Measurements from ENCODE around the gene LARP6.
A peak's percentile ranks its signal among the peaks of the same experiment; 100 is the strongest.
"Not testable (repeated sequence)": the region's sequence is repeated elsewhere in the genome, so short reads cannot be mapped to it uniquely, and the experiment has no call there.

LARP6 gene

DNA sequence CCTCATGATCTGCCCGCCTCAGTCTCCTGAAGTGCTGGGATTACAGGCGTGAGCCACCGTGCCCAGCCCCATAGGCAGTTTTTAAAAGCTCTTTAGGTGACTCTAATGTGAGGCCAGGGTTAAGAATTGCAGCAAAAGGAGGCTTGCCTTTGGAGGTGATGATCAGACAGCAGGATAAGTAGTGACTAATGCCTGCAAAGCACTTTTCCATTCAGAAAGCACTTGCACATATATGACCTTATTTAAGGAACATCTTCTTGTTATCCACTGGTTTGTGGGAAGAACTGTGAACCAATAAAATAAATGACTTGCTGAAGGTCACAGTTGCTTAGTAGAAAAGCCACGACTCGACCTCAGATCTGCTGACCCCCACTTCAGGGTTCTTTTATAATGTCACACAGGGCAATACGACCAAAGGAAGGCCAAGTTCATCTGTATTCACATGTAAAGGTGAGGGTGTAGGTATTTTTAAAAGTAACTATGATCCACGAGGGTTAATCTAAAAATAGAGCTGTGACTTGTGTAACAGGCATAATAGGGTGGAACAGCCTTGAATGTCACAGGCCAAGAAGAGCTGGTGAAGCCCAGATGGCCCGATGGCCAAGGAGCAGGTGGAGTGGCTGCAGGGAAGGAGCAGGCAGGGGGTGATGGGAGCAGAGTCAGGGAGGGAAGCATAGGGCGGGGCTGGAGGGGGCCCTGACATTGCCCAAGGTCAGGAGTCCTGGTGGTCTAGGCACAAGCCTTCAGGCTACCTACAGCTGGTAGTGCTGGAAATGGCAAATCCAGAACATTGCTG is 24.4 kb downstream of the LARP6 start:
- no peak for DNase-seq

DNA sequence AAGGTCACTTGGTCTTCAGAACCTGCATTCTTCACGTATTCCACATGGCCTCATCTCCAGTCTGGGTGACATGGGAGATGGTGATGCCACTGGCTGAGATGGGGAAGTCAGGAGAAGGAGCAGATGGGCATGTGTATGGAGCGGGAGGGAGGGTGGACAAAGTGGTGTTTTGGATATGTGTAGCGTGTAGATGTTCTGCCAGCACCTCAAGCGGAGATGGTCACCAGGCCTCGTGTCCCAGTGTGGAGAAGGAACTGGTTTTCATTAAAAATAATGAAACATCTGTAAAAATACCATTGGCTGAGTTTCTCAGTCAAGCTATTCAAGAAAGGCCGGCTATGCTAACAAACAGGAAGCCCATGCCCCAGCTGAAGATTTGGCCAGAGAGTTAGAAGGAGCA is 26.2 kb downstream of the LARP6 start:
- no peak for DNase-seq

DNA sequence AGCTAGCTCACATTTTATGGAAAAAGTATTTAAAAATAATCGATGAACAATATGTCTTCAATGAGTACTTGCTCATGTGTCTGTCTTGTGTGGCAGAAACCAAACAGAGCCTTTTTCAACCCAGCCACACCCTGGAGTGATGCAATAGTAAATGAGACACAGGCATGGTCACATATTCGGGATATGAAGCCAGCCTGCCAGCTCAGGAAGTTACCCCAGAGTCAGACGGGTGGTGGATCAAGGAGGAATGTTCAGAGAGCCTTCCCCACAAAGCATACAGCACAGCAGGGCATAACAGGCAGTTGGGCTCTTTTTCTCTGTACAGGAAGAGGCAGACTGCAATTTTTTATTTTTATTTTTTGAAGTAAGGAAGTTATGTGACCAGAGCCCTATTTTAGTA is 27.3 kb downstream of the LARP6 start:
- DNase-seq = peak; percentile 72

DNA sequence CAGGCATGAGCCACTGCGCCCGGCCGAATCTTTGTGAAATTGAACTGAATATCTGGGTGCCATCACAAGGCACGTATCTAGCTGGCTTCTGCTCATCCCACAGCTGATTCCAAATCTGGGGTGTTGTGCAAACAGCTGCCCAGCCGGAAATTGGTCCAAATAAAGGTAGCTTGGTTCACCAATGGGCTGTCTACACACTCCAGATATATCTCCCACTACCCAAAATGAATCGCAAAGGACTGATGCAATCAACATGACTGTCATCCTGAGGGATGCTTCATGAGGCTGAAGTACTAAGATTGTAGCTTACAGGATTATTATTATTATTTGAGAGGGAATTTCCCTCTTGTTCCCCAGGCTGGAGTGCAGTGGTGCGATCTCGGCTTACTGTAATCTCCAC is 28.1 kb downstream of the LARP6 start:
- DNase-seq = no peak

DNA sequence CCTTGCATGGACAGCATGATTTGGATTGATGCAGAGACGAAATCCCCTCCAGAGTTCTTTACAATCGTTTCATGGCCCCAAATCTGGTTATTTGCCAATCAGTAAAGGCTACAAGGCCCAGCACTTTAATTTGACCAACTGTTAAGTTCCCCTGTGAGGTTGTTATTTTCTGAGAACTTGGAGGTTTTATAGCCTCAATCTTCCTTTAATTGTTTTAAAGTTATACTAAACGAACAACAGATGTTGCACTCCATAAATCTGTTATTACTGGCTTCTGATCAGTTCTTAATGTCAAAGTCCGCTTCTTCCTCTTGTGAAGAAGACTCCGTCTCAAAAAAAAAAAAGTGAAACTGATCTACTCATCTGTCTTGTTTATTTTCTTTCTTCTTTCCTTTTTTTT is 30.8 kb downstream of the LARP6 start:
- DNase-seq = no peak

DNA sequence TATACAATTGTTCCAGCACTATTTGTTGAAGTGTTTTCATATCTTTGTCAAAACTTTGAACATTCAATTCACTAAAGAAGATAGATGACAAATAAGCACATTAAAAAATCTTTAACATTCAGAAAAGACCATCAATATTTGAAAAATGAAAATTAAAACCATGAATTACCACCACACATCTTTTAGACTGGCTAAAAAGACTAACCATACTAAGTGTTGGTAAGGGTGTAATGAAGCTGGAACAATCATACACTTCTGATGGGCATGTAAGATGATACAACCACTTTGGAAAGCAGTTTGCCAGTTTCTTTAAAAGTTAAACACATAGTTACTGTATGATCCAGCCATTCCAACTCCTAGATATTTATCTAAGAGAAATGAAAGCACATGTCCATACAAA is 33.7 kb downstream of the LARP6 start:
- no peak for DNase-seq

DNA sequence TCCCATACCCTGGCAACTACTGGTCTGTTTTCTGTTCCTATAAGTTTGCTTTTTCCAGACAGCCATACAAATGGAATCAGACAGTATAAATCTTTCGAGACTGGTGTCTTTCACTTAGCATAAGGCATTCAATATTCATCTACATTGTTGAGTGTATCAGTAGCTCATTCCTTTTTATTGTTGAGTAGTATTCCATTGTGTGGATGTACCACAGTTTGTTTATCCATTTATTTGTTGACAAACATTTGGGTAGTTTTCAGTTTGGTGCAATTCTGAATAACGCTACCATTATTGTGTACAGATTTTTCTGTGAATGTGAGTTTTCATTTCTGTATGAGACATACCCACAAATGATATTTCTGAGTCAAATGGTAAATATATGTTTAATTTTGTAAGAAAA is 35.4 kb downstream of the LARP6 start:
- no peak for DNase-seq

DNA sequence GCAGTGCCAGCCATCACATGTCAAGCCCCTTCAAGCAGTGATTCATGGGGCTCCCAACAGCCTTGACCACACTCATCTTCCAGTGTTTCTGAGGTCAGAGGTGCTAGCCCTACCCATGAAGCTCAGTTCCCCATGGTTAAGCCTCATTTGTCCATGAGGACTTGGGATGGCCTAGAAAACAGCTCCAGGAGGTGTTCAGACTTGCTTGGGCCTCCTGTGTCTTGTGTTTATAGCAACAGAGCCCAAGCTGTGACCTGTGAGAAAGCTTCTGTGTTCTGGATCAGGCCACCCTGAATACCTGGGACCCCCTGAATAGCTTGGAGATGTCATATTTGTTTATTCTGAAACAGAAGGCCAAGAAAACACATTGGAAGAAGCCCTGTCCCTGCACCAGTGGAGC is 36.7 kb downstream of the LARP6 start:
- no peak for DNase-seq

DNA sequence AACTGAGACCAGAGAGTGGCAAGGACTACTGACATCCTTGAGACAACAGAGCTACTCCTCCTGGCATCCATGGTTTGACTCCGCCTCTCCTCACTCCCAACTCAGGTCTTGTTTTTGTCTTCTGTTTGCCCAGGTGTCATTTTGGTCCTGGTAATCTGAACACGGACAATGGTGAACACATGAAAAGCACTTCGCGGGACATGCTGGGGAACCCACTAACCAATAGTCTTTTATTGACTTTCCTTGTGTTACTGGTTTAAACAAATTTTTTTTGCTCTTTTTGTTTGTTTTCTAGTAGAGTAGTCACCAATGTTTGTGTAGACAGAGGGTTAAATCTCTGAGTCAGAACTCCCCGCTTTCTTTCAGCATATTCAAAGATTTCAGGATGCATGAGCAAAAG is 38.4 kb downstream of the LARP6 start:
- no peak for DNase-seq

DNA sequence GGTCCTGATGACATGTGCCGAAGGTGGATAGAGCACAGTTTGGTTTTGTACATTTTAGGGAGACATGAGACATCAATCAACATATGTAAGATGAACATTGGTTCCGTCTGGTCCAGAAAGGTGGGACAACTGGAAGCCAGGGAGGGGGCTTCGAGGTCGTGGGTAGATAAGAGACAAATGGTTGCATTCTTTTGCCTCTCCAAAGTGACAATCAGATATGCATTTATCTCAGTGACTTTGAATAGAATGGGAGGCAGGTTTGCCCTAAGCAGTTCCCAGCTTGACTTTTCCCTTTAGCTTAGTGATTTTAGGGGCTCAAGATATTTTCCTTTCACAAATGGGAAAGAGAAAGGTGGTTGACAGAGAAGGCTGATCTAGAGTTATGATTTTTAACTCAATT is 38.9 kb downstream of the LARP6 start:
- not testable (repeated sequence) for DNase-seq

DNA sequence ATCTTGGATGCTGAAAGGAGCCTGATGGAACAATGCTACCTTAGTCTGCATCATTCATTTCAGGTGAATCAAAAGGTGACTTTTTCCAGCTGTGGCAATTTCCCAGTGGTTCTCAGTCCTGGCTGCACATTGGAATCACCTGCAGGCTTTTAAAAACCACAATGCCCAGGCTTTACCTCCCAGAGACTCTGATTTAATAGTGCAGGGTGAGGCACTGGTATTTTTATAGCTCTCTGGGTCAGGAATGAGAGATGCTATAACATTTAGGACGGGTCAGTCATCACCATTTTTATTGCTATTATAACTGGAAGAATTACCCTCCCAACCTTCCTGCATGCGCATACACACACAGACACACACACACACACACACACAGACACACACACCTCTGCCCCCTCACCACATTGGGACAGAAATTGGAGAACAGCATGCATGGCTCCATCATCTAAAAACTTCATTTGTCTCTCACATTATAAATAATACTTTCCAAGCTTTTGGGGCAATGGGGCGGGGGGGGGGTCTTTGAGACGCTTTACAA is 41.1 kb downstream of the LARP6 start:
- DNase-seq = no peak

DNA sequence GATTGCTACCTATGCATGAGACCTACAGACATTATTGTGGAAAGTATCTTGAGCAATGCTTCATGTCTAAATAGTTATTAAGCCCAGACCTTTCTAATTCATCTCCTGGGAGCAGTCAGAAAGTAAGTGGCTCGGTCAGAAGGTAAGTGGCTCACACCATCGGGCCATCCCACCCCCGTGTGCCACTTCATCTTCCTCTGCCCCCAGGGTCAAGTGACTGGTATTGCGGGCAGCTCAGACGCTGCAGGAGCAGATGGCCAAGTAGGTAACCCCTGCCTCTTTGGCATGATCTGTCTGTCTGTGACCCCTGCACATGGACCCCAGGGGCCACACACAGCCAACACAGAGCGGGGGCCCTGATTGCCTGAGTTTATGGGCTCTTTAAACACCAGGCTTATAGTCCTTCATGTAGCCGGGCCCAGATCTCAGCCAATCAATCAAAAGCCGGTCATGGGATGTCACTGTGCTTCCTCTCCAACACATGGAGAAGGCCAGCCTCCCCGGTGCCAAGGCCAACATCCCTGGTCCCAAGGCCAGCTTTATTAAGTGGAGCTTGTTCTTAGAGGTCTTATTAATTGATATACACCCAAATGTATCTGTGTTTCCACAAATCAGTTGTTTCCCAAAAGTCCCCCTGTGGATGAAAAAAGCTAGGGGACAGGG is 42.9 kb downstream of the LARP6 start:
- no peak for DNase-seq

DNA sequence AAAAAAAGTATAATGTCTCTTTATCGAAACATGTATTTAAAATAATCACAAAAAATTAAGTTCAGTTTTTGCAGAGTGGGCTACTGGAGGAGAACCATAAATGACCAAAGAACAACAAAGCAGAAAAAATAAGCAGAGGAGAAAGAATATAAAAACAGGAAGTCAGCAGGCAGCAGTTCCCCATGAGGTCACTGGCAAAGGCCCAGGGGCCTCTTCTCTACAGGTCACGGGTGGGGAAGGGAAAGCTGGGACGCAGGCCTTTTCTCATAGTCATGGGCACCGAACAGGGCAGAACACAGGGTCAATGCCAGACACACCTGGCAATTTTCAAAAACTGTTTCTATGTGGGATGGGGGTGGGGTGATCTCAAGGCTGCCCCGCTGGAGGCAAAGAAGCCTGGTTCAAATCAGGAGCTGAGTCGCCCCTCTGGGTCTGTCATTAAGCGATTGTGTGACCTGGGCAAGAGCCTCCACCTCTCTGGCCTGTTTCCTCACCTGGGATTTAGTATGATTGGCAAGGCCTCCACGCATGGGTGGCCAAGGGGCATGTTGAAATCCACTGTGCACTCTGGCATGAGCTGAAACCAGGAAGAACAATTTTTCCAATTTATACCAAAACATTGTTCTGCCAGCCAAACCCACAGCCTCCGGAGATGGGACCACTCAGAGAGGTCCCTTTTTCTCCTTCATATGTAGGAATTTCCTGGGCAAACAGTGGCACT is 46.8 kb downstream of the LARP6 start:
- peak; percentile 49 for DNase-seq

DNA sequence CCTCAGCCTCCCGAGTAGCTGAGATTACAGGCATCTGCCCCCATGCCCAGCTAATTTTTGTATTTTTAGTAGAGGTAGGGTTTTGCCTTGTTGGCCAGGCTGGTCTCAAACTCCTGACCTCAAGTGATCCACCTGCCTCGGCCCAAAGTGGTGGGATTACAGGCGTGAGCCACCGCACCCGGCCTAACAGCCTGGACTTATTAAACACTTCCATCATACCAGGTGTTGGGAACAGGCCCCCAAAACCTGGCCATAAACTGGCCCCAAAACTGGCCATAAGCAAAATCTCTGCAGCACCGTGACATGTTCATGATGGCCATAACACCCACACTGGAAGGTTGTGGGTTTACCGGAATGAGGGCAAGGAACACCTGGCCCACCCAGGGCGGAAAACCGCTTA is 49.6 kb downstream of the LARP6 start:
- DNase-seq = not testable (repeated sequence)

DNA sequence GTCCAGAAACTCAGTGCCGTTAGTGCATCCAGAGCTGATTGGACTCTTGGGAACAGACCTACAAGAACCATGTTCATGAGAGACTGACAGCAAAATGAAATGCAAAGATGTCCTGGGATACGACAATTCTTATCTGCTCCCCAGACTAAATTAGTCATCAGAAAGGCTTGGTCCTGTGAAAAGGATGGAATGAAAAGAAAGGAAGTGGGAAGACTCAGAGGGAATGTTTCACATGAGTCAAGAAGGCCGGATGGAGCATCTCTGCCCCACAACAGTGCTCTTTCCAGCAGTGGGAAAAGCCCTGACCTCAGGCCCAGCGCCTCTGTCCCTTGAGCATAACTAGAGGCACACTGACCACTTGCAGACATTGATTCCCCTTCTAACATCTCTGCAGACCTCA is 51.3 kb downstream of the LARP6 start:
- no peak for DNase-seq

DNA sequence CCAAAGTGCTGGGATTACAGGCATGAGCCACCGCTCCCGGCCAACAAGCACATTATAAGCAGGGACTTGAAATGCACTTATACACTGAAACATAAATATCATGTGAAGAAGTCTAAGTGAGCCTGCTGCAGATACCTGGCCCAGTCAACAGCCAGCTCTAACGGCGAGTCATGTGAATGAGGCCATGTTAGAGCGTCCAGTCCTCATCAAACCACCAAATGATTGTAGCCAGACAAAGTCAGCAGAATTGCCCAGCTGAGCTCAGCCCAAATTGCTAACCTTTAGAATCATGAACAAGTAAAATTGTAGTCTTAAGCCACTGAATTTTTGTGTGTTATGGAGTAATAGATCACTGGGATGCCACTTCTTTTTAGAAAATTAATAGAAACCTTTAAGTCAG is 52.8 kb downstream of the LARP6 start:
- no peak for DNase-seq

DNA sequence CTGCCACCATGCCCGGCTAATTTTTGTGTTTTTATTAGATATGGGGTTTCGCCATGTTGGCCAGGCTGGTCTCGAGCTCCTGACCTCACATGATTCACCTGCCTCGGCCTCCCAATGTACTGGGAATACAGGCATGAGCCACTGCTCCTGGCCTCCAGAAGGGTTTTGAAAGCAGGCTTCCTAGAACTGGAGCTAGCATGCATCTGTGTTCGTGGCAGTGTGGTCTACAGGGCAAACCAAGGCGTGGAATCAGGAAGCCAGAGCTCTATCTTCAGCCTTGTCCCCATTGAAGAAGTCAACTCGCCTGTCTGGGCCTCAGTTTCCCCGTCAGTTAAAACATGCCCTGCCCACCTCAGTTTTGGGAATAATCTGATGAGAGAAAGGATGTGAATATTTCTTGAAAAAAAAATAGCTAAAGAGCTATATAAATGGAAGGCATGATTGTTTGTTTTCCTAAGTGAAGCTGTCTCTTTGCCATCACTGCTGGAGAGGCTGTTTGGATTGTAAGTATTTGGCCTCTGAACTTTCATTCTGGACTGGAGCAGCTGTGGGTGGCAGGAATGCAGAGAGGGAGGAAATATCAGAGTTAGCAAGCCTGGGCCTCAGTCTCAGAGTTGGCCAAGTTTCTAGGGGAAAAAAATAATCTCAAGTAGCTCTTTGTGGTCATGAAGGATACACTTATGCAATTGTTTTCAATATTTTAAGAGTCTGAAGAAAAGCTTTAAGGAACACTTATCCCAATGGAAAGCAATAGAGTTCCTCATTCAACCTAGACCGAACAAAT is 54.1 kb downstream of the LARP6 start:
- no peak for DNase-seq

DNA sequence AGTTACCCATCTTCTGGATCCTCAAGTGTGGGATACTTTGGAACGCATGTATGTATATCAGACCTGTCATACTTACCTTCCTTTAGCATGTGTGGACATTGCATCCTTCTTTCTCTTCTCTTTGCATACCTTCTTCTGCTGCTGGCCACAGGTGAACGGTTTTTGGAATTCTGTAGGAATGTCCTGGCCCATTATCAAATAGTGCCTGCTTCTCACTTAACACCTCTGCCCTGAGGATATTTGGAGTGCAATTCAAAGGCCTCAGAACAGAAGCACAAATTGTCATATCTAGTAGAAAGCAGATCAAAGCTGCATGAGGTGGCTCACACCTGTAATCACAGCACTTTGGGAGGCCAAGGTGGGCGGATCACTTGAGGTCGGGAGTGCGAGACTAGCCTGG is 56.5 kb downstream of the LARP6 start:
- DNase-seq = no peak

DNA sequence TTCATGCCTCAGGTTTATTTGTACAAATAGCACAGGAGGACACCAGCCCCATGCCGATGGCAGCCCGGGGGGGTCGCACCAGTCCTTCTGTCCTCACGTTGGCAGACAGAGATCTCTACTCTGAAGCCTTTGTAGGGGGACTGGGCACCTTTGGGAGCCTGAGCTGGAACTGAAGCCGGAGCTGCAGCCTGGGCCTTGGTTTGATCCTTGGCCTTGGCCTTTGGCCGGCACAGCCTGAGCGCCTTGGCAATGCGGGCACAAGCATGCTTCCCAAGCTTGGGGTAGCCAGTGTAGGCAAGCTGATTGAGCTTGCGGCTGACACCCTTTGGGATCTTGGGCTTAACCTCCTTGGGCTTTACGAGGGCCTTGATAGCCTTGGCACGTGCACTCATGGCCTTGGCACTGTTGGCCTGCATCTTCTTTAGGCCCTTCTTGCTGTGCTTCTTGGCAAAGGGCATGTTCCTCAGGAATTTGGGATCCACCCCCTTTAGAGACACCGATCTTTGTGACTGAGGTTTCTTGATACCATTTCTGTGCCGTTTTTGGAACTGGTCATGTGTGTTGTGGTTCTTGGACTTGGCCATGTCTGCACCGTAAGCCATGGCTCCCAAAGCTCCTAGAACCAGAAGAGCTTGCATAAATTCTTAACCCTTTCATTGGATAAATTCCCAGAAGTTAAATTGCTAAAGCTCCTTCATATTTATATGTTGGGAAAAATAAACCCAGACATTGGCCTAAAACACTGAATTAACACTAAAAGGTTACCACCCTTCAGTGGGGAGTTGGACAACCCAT is 57.2 kb downstream of the LARP6 start:
- DNase-seq = no peak

DNA sequence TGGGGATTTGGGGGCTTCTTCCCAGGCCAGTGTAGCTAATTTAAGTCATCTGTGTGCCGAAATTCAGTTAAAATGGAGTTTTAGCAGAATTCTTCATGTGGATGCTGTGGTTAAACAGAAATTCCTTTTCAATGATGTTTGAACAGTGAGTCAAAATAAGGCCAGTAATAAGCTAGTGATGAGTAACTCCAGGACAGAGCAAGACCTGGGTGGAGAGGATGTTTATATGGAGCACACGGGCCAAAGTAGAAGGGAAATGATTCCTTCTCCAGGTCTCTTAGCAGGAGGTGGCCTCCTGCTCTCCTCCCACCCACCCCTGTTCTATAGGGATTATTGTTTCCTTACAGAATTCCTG is 58.7 kb downstream of the LARP6 start:
- DNase-seq = no peak

DNA sequence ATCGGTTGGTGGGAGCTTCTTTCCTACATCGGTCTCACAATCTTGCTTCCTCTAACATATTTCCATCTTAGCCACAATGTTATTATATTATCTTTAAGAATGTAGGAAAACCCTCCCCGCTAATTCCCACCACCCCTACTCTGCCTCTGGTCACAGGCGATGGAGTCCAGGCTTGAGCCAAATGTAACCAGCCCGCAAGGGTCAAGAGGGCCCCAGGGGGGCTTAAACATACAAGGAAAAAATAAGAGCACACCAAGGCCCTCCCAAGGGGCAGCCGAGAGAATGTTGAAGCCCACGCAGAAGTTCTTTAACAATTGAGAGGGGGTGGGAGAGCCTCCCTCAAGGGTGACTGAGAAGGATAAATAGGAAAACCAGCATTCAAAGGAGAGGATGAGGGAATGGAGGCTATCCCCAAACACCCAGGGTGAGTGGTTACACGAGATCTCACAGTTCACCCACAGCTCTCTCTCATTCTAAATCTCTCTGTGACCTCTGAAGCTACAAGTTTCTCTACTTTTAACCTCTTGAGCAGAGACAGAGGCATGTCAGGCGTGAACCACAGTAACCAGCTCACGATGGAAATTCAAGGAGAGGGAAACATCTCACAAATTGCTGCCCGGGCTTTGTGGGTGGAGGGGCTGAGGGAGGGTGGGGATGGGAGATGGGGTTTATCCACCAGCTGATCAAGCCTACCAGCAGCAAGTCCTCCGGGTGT is 59.2 kb downstream of the LARP6 start:
- DNase-seq = no peak

DNA sequence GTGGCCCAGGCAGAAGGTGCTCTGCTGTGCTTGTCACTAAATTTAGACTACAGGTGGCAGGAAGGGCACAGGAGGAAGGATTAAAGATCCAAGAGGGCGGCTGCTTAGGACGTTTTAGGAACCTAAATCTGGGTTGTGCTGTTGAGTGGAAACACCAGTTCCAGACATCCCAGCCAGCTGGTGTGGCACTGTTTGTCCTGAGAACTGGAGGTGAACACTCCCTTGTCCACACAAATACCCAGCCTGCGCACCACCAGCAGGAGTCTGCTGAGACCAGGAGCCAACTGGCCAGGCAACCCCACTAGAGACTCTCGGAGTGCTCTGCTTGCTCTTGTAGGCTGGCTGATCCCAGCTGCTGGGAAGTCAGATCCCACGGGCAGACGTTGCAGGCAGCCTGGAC is 60.3 kb downstream of the LARP6 start:
- no peak for DNase-seq
